Effector memory CD4-positive, alpha-beta T cell (primary cell): ENCODE measurements around the gene VWA5B2.

Source experiments
- DNase-seq, 3 donors: peaks; one replicate each; pipeline ENCODE4 v3.0.0-alpha.2; 2020
- H3K27ac ChIP-seq: 2 replicates; pipeline ENCODE4 v1.7.0; 2013; ENCODE audit warnings: mild to moderate bottlenecking, low read length, moderate library complexity; ENCODE audit not compliant: insufficient read depth, poor library complexity, severe bottlenecking
- H3K27me3 ChIP-seq: replicated peaks from 2 replicates; pipeline ENCODE4 v1.7.0; 2013; ENCODE audit warnings: mild to moderate bottlenecking, low read length; ENCODE audit not compliant: insufficient read depth, control insufficient read depth, poor library complexity, severe bottlenecking
- H3K36me3 ChIP-seq: 2 replicates; pipeline ENCODE4 v1.7.0; 2013; ENCODE audit warnings: mild to moderate bottlenecking, low read length, moderate library complexity; ENCODE audit not compliant: control insufficient read depth, insufficient read depth
- H3K4me1 ChIP-seq: 2 replicates; pipeline ENCODE4 v1.7.0; 2013; ENCODE audit warnings: low read length, mild to moderate bottlenecking; ENCODE audit not compliant: control insufficient read depth, insufficient read depth, poor library complexity, severe bottlenecking
- H3K4me3 ChIP-seq: 2 replicates; pipeline ENCODE4 v1.7.0; 2013; ENCODE audit warnings: low read length, low read depth, mild to moderate bottlenecking; ENCODE audit not compliant: insufficient read depth, poor library complexity, severe bottlenecking
- H3K9me3 ChIP-seq: 2 replicates; pipeline ENCODE4 v1.7.0; 2013; ENCODE audit warnings: mild to moderate bottlenecking, low read length, moderate library complexity; ENCODE audit not compliant: control insufficient read depth

Gene VWA5B2

DNA sequence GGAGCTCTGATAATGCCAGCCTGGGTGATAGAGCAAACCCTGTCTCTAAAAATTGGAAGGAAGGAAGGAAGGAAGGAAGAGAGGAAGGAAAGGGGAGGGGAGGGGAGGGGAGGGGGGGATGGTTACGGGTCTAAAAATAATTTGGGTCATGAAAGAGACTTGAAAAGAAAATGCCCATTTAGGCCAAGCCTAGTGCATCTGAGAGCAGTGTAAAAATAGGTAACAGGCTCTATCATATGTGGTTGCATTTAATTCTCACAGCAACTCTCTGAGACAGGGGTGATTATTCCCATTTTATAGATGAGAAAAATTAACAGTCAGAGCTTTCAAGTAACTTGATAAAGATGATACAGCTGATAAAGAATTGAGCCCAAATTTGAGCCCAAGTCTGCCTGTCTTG lies 42.9 kb downstream of the VWA5B2 start:
- Histone ChIP-seq H3K4me3 (no peak overlapping the region), H3K27ac (no peak overlapping the region), H3K9me3 (no peaks in the 10 kb centered on the region), H3K4me1 (no peaks in the 10 kb centered on the region), H3K36me3 (no peaks in the 10 kb centered on the region), H3K27me3 (peaks cover 20% of the 10 kb centered on the region)
- DNase-seq, result no peak

DNA sequence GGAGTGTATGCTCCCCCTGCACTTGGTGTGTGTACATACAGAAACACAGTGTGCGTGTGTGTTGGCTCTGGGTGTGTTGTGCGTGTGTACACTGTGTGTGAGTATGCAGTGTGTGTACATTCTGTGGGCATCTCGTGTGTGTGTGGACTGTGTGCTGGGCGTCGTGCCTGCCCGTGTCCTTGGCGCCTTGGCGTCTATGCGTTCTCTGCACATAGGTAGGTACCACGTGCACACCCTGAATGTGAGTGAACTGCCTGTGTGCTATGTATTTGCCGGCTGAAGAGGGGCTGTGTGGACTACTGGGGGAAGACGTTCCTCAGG lies 46.0 kb downstream of the VWA5B2 start:
- Histone ChIP-seq H3K27ac (no peak overlapping the region), H3K4me1 (no peaks in the 10 kb centered on the region), H3K27me3 (peaks cover 19% of the 10 kb centered on the region), H3K36me3 (no peaks in the 10 kb centered on the region), H3K9me3 (no peaks in the 10 kb centered on the region), H3K4me3 (no peak overlapping the region)
- DNase-seq, result no peak

DNA sequence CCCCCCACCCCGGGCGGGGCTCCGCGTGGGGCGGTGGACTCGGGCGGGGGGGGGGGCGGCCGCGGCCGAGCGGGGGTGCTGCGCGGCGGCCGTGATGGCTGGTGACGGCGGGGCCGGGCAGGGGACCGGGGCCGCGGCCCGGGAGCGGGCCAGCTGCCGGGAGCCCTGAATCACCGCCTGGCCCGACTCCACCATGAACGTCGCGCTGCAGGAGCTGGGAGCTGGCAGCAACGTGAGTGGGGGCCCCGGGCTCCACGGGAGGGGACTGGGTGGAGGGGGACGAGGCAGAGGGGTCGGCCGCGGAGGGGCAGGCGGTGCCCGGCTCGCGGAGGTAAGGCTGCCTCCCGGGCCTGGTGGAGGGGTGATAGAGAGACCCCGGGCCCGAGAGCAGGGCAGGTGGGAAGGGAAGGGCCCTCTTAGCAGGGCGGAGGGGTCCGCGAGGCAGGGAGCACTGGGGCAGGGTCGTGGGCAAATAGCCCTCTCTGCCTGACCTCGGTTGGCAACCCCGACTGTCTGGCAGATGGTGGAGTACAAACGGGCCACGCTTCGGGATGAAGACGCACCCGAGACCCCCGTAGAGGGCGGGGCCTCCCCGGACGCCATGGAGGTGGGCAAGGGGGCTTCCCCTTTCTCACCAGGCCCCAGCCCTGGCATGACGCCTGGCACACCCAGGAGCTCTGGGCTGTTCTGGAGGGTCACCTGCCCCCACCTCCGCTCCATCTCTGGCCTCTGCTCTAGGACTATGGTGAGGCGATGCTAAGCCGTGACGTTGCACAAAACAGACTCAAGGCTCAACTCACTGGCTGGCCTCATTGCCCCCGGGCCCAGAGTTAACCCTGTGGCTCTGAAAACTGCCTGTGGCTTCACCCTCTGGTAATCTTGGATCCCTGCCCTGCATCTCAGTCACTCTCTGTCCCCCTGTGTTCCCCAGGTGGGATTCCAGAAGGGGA lies 46.9 kb downstream of the VWA5B2 start, which contains the start of gene ECE2:
Gene ECE2 (plus strand): TSS at position 62 of the 950 bp plus-strand sequence. CDS start 132 bp downstream, at position 194.
- Histone ChIP-seq H3K4me1 (no peaks in the 10 kb centered on the region), H3K27ac (no peak within 1 kb of the TSS), H3K36me3 (no peaks in the 10 kb centered on the region), H3K27me3 (peaks cover 19% of the 10 kb centered on the region), H3K9me3 (no peaks in the 10 kb centered on the region), H3K4me3 (no peak within 1 kb of the TSS)
- no peak for DNase-seq

DNA sequence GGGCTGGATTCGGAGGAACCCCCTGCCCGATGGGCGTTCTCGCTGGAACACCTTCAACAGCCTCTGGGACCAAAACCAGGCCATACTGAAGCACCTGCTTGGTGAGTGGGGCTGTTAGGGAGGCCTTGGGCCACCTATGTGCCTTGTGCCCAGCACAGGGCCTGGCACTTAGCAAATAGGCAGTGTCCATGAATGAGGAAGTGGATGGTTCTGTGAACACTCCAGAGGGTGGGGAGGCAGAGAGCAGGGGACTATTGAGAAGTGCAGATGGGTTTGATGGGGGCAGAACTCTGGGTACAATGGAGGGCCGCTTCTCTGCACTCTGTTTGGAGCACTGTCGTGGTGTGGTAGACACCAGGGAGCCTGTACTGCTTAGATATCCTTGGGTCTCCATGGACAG lies 48.0 kb downstream of the VWA5B2 start:
- DNase-seq, result no peak
- Histone ChIP-seq H3K4me1 (no peaks in the 10 kb centered on the region), H3K4me3 (no peak overlapping the region), H3K36me3 (no peaks in the 10 kb centered on the region), H3K9me3 (no peaks in the 10 kb centered on the region), H3K27ac (no peak overlapping the region), H3K27me3 (peaks cover 19% of the 10 kb centered on the region)

DNA sequence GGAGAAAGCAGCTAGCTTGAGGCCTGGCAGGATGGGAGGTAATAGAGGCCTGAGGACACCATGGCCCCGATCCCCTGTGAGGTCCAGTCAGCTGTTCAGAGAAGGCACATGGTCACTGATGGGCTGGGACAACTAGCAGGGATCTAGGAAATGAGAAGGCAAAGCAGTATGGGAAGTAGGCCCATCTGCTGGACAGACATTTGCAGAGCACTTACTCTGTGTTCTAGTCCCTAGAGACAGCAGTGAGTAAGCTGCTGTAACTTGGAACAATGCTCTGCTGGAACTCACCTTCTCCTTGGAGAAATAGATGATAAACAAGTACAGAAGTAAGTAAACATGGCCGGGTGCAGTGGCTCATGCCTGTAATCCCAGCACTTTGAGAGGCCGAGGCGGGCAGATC lies 53.6 kb downstream of the VWA5B2 start:
- no peak overlapping the region for H3K4me3 ChIP-seq

DNA sequence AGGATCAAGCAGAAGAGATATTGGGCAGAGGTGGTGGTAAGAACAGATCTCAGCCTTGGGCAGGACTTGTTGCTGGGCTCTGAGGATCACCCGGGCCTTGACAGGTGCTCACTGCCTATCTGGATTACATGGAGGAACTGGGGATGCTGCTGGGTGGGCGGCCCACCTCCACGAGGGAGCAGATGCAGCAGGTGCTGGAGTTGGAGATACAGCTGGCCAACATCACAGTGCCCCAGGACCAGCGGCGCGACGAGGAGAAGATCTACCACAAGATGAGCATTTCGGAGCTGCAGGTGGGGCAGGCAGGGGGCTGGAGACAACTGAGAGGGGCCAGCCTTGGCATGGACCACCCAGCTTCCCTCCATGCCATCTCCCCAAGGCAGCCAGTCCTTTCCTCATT lies 54.3 kb downstream of the VWA5B2 start:
- Histone ChIP-seq H3K4me3 (no peak overlapping the region), H3K27ac (no peak overlapping the region), H3K36me3 (no peaks in the 10 kb centered on the region), H3K9me3 (no peaks in the 10 kb centered on the region), H3K4me1 (no peaks in the 10 kb centered on the region), H3K27me3 (peaks cover 1% of the 10 kb centered on the region)
- no peak for DNase-seq

More for the DNA sequence above, 53.6 kb downstream of the VWA5B2 start:
- H3K27me3 ChIP-seq, result no peaks in the 10 kb centered on the region
- no peaks in the 10 kb centered on the region for H3K9me3 ChIP-seq
- no peaks in the 10 kb centered on the region for H3K4me1 ChIP-seq
- H3K27ac ChIP-seq, result no peak overlapping the region
- no peak for DNase-seq
- no peaks in the 10 kb centered on the region for H3K36me3 ChIP-seq

DNA sequence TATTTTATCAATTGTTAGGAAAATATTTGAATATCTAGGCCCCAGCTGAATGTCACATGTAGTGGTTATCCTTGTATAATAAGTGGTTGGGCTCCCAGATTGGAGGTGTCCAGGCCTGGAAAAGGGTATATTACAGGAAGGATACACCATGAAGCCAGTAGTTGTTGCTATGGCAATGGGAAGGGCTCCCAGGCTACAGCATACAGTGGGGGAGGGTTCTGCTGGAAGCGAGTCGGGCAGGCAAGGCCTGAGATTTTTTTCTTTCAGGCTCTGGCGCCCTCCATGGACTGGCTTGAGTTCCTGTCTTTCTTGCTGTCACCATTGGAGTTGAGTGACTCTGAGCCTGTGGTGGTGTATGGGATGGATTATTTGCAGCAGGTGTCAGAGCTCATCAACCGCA lies 55.3 kb downstream of the VWA5B2 start:
- peaks cover 3% of the 10 kb centered on the region for H3K27me3 ChIP-seq
- H3K36me3 ChIP-seq, result no peaks in the 10 kb centered on the region
- H3K4me3 ChIP-seq, result no peak overlapping the region
- DNase-seq, result no peak
- no peak overlapping the region for H3K27ac ChIP-seq
- no peaks in the 10 kb centered on the region for H3K4me1 ChIP-seq
- no peaks in the 10 kb centered on the region for H3K9me3 ChIP-seq

DNA sequence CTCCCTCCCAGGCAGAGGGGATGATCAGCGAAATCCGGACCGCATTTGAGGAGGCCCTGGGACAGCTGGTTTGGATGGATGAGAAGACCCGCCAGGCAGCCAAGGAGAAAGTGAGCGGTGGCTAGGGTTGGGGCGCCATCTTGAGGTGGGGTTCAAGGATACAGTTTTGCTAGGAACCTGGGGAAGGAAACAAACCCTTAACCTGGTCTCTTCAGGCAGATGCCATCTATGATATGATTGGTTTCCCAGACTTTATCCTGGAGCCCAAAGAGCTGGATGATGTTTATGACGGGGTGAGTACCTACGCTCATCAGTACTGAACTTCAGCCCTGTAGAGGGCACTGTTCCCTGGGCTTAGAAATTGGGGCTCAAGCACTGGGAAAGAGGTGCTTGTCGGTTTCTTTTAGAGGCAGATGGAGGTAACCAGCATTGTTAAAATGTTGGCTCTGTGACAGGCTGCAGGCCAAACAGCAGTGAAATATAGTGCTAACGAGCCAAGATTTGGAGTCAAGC lies 60.1 kb downstream of the VWA5B2 start:
- H3K4me3 ChIP-seq, result no peak overlapping the region
- no peaks in the 10 kb centered on the region for H3K36me3 ChIP-seq
- DNase-seq, result peak; percentile 8 to 36 (median 24)
- H3K9me3 ChIP-seq, result no peaks in the 10 kb centered on the region
- no peak overlapping the region for H3K27ac ChIP-seq
- H3K27me3 ChIP-seq, result peaks cover 3% of the 10 kb centered on the region
- H3K4me1 ChIP-seq, result no peaks in the 10 kb centered on the region

DNA sequence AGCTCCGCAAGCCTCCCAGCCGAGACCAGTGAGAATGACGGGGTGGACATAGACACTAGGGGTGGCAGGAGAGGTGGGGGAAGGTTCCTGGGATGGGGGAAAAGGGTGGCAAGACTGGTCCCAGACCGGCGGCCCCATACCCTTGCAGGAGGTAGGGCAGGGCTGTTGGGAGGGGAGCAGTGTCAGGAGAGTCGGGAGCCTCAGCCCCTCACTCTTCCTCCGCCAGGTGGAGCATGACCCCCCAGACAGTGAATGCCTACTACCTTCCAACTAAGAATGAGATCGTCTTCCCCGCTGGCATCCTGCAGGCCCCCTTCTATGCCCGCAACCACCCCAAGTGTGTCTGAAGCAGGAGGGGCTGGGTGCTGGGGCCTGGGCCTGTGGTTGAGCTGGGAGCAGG lies 60.9 kb downstream of the VWA5B2 start:
- Histone ChIP-seq H3K36me3 (no peaks in the 10 kb centered on the region), H3K27me3 (peaks cover 3% of the 10 kb centered on the region), H3K27ac (no peak overlapping the region), H3K9me3 (no peaks in the 10 kb centered on the region), H3K4me1 (no peaks in the 10 kb centered on the region), H3K4me3 (no peak overlapping the region)
- DNase-seq, result no peak

DNA sequence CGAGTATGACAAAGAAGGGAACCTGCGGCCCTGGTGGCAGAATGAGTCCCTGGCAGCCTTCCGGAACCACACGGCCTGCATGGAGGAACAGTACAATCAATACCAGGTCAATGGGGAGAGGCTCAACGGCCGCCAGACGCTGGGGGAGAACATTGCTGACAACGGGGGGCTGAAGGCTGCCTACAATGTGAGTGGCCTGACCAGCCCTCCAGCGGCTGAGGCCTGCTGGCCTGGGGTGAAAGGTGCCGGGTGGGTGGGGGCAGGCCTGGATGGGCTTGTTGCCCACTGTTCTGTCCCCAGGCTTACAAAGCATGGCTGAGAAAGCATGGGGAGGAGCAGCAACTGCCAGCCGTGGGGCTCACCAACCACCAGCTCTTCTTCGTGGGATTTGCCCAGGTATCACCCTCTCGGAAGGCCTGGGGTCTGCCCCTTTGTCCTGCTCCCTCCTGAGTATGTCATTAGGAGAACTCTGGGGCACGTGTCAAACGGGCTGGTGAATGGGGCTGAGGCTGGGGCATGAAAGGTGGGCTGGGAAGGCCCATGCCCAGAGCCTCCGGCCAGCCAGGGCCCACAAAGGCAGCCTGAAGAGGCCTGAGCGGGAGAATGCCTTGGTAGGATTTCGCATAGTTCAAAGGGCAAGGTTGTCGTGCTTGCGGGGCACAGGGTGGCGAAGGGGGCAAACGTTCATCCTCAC lies 61.8 kb downstream of the VWA5B2 start:
- Histone ChIP-seq H3K4me1 (no peaks in the 10 kb centered on the region), H3K27ac (no peak overlapping the region), H3K9me3 (no peaks in the 10 kb centered on the region), H3K4me3 (no peak overlapping the region), H3K36me3 (no peaks in the 10 kb centered on the region), H3K27me3 (peaks cover 3% of the 10 kb centered on the region)
- DNase-seq, result no peak
